ENCODE data around the gene PRCP. TPM values are rescaled to one million over a fixed set of nuclear protein-coding genes. Genes with fewer than 3 reads are reported as not detected.

PRCP gene
- total and polyA plus RNA-seq, 2 experiments from 2014 or later = 33.3 to 52.8 TPM

DNA sequence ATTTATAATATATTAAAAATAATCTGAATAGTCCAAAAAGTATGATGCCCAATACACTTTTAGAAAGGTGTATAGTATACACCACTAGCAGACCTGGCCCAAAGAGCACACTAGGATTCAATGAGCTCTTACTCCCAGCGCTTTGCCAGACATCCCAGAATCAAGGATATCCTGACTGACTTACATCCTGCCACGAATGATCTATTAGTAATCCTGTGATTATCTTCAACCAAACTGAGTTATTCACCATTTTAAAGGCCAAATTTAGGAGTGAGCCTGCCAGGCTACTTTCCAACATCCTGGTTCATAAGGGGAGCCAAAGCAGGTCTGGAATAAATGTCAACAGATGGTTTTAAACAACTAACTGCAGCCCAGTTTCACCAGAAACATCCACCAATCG is 105.7 kb downstream of the PRCP start:
- no peak overlapping the region for H2AFZ ChIP-seq
- DNase-seq (ENCODE audit: low spot score) (no peak), ATAC-seq (no peak)
- no peak overlapping the region for H3K4me3 ChIP-seq
- no peak overlapping the region for H3K27ac ChIP-seq (ENCODE audit: low read depth)
- Mint-ChIP-seq H3K36me3 (ENCODE audit: low read depth) (no peaks in the 10 kb centered on the region), H3K27me3 (ENCODE audit: insufficient read depth, low read depth, poor library complexity) (peaks cover 2% of the 10 kb centered on the region), H3K9me3 (no peaks in the 10 kb centered on the region), H3K27ac (no peak overlapping the region), H3K4me3 (no peak overlapping the region), H3K4me1 (no peaks in the 10 kb centered on the region)
- H3K4me2 ChIP-seq = no peak overlapping the region
- 0 out of 2 replicates have a peak, but pooled peaks cover 3% of the 10 kb centered on the region for H3K9me2 ChIP-seq (ENCODE audit: insufficient read depth)
- H3F3A ChIP-seq (replicated peaks; ENCODE audit: low read depth) = no peaks in the 10 kb centered on the region
- no peaks in the 10 kb centered on the region for H3K27me3 ChIP-seq (ENCODE audit: insufficient read depth)
- TF ChIP-seq, protein P1, sequence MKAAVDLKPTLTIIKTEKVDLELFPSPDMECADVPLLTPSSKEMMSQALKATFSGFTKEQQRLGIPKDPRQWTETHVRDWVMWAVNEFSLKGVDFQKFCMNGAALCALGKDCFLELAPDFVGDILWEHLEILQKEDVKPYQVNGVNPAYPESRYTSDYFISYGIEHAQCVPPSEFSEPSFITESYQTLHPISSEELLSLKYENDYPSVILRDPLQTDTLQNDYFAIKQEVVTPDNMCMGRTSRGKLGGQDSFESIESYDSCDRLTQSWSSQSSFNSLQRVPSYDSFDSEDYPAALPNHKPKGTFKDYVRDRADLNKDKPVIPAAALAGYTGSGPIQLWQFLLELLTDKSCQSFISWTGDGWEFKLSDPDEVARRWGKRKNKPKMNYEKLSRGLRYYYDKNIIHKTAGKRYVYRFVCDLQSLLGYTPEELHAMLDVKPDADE (IDR thresholded peaks at IDR 0.05) = no peak
- TF ChIP-seq ZNF114 (CRISPR knock-in tag; IDR thresholded peaks at IDR 0.05) = no peak
- TF ChIP-seq, protein P2, sequence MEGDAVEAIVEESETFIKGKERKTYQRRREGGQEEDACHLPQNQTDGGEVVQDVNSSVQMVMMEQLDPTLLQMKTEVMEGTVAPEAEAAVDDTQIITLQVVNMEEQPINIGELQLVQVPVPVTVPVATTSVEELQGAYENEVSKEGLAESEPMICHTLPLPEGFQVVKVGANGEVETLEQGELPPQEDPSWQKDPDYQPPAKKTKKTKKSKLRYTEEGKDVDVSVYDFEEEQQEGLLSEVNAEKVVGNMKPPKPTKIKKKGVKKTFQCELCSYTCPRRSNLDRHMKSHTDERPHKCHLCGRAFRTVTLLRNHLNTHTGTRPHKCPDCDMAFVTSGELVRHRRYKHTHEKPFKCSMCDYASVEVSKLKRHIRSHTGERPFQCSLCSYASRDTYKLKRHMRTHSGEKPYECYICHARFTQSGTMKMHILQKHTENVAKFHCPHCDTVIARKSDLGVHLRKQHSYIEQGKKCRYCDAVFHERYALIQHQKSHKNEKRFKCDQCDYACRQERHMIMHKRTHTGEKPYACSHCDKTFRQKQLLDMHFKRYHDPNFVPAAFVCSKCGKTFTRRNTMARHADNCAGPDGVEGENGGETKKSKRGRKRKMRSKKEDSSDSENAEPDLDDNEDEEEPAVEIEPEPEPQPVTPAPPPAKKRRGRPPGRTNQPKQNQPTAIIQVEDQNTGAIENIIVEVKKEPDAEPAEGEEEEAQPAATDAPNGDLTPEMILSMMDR (conservative IDR thresholded peaks at IDR 0.05; ENCODE audit: low read depth in 2 of 2) = no peak
- TF ChIP-seq CREB1 (CRISPR knock-in tag; IDR thresholded peaks at IDR 0.05; ENCODE audit: low read depth) = no peak
- no peak for TF ChIP-seq EZH2 (IDR thresholded peaks at IDR 0.05; ENCODE audit: low read depth, unreplicated experiment)
- no peak for TF ChIP-seq NANOG (IDR thresholded peaks at IDR 0.05; ENCODE audit: borderline replicate concordance)
- TF ChIP-seq, protein P3, sequence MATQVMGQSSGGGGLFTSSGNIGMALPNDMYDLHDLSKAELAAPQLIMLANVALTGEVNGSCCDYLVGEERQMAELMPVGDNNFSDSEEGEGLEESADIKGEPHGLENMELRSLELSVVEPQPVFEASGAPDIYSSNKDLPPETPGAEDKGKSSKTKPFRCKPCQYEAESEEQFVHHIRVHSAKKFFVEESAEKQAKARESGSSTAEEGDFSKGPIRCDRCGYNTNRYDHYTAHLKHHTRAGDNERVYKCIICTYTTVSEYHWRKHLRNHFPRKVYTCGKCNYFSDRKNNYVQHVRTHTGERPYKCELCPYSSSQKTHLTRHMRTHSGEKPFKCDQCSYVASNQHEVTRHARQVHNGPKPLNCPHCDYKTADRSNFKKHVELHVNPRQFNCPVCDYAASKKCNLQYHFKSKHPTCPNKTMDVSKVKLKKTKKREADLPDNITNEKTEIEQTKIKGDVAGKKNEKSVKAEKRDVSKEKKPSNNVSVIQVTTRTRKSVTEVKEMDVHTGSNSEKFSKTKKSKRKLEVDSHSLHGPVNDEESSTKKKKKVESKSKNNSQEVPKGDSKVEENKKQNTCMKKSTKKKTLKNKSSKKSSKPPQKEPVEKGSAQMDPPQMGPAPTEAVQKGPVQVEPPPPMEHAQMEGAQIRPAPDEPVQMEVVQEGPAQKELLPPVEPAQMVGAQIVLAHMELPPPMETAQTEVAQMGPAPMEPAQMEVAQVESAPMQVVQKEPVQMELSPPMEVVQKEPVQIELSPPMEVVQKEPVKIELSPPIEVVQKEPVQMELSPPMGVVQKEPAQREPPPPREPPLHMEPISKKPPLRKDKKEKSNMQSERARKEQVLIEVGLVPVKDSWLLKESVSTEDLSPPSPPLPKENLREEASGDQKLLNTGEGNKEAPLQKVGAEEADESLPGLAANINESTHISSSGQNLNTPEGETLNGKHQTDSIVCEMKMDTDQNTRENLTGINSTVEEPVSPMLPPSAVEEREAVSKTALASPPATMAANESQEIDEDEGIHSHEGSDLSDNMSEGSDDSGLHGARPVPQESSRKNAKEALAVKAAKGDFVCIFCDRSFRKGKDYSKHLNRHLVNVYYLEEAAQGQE (IDR thresholded peaks at IDR 0.05; ENCODE audit: unreplicated experiment) = no peak
- no peak for TF ChIP-seq EZH2phosphoT487 (IDR thresholded peaks at IDR 0.05; ENCODE audit: unreplicated experiment)
- TF ChIP-seq, protein P4, sequence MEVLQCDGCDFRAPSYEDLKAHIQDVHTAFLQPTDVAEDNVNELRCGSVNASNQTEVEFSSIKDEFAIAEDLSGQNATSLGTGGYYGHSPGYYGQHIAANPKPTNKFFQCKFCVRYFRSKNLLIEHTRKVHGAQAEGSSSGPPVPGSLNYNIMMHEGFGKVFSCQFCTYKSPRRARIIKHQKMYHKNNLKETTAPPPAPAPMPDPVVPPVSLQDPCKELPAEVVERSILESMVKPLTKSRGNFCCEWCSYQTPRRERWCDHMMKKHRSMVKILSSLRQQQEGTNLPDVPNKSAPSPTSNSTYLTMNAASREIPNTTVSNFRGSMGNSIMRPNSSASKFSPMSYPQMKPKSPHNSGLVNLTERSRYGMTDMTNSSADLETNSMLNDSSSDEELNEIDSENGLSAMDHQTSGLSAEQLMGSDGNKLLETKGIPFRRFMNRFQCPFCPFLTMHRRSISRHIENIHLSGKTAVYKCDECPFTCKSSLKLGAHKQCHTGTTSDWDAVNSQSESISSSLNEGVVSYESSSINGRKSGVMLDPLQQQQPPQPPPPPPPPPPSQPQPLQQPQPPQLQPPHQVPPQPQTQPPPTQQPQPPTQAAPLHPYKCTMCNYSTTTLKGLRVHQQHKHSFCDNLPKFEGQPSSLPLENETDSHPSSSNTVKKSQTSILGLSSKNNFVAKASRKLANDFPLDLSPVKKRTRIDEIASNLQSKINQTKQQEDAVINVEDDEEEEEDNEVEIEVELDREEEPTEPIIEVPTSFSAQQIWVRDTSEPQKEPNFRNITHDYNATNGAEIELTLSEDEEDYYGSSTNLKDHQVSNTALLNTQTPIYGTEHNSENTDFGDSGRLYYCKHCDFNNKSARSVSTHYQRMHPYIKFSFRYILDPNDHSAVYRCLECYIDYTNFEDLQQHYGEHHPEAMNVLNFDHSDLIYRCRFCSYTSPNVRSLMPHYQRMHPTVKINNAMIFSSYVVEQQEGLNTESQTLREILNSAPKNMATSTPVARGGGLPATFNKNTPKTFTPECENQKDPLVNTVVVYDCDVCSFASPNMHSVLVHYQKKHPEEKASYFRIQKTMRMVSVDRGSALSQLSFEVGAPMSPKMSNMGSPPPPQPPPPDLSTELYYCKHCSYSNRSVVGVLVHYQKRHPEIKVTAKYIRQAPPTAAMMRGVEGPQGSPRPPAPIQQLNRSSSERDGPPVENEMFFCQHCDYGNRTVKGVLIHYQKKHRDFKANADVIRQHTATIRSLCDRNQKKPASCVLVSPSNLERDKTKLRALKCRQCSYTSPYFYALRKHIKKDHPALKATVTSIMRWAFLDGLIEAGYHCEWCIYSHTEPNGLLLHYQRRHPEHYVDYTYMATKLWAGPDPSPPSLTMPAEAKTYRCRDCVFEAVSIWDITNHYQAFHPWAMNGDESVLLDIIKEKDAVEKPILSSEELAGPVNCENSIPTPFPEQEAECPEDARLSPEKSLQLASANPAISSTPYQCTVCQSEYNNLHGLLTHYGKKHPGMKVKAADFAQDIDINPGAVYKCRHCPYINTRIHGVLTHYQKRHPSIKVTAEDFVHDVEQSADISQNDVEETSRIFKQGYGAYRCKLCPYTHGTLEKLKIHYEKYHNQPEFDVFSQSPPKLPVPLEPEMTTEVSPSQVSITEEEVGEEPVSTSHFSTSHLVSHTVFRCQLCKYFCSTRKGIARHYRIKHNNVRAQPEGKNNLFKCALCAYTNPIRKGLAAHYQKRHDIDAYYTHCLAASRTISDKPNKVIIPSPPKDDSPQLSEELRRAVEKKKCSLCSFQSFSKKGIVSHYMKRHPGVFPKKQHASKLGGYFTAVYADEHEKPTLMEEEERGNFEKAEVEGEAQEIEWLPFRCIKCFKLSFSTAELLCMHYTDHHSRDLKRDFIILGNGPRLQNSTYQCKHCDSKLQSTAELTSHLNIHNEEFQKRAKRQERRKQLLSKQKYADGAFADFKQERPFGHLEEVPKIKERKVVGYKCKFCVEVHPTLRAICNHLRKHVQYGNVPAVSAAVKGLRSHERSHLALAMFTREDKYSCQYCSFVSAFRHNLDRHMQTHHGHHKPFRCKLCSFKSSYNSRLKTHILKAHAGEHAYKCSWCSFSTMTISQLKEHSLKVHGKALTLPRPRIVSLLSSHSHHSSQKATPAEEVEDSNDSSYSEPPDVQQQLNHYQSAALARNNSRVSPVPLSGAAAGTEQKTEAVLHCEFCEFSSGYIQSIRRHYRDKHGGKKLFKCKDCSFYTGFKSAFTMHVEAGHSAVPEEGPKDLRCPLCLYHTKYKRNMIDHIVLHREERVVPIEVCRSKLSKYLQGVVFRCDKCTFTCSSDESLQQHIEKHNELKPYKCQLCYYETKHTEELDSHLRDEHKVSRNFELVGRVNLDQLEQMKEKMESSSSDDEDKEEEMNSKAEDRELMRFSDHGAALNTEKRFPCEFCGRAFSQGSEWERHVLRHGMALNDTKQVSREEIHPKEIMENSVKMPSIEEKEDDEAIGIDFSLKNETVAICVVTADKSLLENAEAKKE (CRISPR knock-in tag; IDR thresholded peaks at IDR 0.05) = no peak
- no peak for TF ChIP-seq STAT1 (IDR thresholded peaks at IDR 0.05; ENCODE audit: unreplicated experiment)
- no peak for TF ChIP-seq ZNF331 (CRISPR knock-in tag; IDR thresholded peaks at IDR 0.05; ENCODE audit: low read depth)
- TF ChIP-seq POLR2AphosphoS5 (IDR thresholded peaks at IDR 0.05; ENCODE audit: low read depth) = no peak
- no peak for TF ChIP-seq JUNB (IDR thresholded peaks at IDR 0.05; ENCODE audit: unreplicated experiment)
- no peaks in the 10 kb centered on the region for H3K36me3 ChIP-seq (ENCODE audit: insufficient read depth)
- H4K20me1 ChIP-seq (replicated peaks; ENCODE audit: insufficient read depth) = no peaks in the 10 kb centered on the region
- no peaks in the 10 kb centered on the region for H3K4me1 ChIP-seq (ENCODE audit: insufficient read depth)
- H3K79me2 ChIP-seq (replicated peaks; ENCODE audit: insufficient read depth) = no peaks in the 10 kb centered on the region
